HTERT RPE-1 (cell line): ENCODE measurements around the gene NKPD1.

Source experiments
- in situ Hi-C: fragments of 300-500 bp; cut with MboI; formaldehyde crosslinking; loops from 4 replicates; pipeline ENCODE4 v1.14.3; 2020; ENCODE audit warnings: low sequenced_read_pairs

Gene NKPD1

GRCh38 chr19:45156751-45157150, 4.0 kb downstream of the NKPD1 start:
- in situ Hi-C loops, result no loop called here

- in situ Hi-C loops, result no loop called here
Measured at GRCh38 chr19:45156011-45156630, 4.7 kb downstream of the NKPD1 start.

GRCh38 chr19:45154064-45154827, 6.5 kb downstream of the NKPD1 start:
- in situ Hi-C loops, result no loop called here

- in situ Hi-C loops, result no loop called here
Measured at GRCh38 chr19:45153339-45154063, 7.3 kb downstream of the NKPD1 start.

GRCh38 chr19:45152504-45153338, 8.1 kb downstream of the NKPD1 start:
- in situ Hi-C loops, result no loop called here

- in situ Hi-C loops, result no loop called here
Measured at GRCh38 chr19:45151821-45152503, 8.8 kb downstream of the NKPD1 start.

GRCh38 chr19:45151320-45151719, 9.5 kb downstream of the NKPD1 start:
- in situ Hi-C loops, result no loop called here

GRCh38 chr19:45150751-45151281, 10.0 kb downstream of the NKPD1 start:
- in situ Hi-C loops, result no loop called here

- in situ Hi-C loops, result no loop called here
Measured at GRCh38 chr19:45150180-45150579, 10.6 kb downstream of the NKPD1 start.

GRCh38 chr19:45149129-45149528, 11.7 kb downstream of the NKPD1 start:
- in situ Hi-C loops, result no loop called here

- in situ Hi-C loops, result no loop called here
Measured at GRCh38 chr19:45147835-45148676, 12.7 kb downstream of the NKPD1 start.

GRCh38 chr19:45146741-45147205, 14.0 kb downstream of the NKPD1 start:
- in situ Hi-C loops, result no loop called here

- in situ Hi-C loops, result no loop called here
Measured at GRCh38 chr19:45146251-45146650, 14.5 kb downstream of the NKPD1 start.

GRCh38 chr19:45145270-45146189, 15.3 kb downstream of the NKPD1 start:
- in situ Hi-C loops, result no loop called here

- in situ Hi-C loops, result no loop called here
Measured at GRCh38 chr19:45144431-45145269, 16.1 kb downstream of the NKPD1 start.

GRCh38 chr19:45142726-45143110, 18.1 kb downstream of the NKPD1 start:
- in situ Hi-C loops, result no loop called here

GRCh38 chr19:45142016-45142725, 18.6 kb downstream of the NKPD1 start:
- in situ Hi-C loops, result no loop called here
